Measurements from ENCODE around the gene GTF2IRD1.
"Not testable (repeated sequence)": the region's sequence is repeated elsewhere in the genome, so short reads cannot be mapped to it uniquely, and the experiment has no call there.

GTF2IRD1 gene

GRCh38 chr7:74523015-74523414 lies 69.3 kb downstream of the GTF2IRD1 start:
- H3K4me3 ChIP-seq (ENCODE audit: low read depth, low read length): no peak overlapping the region
- DNase-seq (ENCODE audit: low read depth): no peak
- TF ChIP-seq MAX (IDR thresholded peaks at IDR 0.05; ENCODE audit: low read depth, low read length) (no peak), MYC (IDR thresholded peaks at IDR 0.05; ENCODE audit: low read depth, low read length) (no peak), CTCF (IDR thresholded peaks at IDR 0.05; ENCODE audit: low read depth, low read length) (no peak), POLR2A (IDR thresholded peaks at IDR 0.05; ENCODE audit: extremely low read depth, insufficient read length) (no peak)

- no peak overlapping the region for H3K4me3 ChIP-seq (ENCODE audit: low read depth, low read length)
- TF ChIP-seq POLR2A (IDR thresholded peaks at IDR 0.05; ENCODE audit: extremely low read depth, insufficient read length) (no peak), CTCF (IDR thresholded peaks at IDR 0.05; ENCODE audit: low read depth, low read length) (no peak), MYC (IDR thresholded peaks at IDR 0.05; ENCODE audit: low read depth, low read length) (no peak), MAX (IDR thresholded peaks at IDR 0.05; ENCODE audit: low read depth, low read length) (no peak)
- DNase-seq (ENCODE audit: low read depth): no peak
Observed at GRCh38 chr7:74525140-74525539, 71.4 kb downstream of the GTF2IRD1 start.

- DNase-seq (ENCODE audit: low read depth): no peak
- H3K4me3 ChIP-seq (ENCODE audit: low read depth, low read length): no peak overlapping the region
- no peak for TF ChIP-seq MAX (IDR thresholded peaks at IDR 0.05; ENCODE audit: low read depth, low read length)
Observed at GRCh38 chr7:74525881-74526280, 72.2 kb downstream of the GTF2IRD1 start.

GRCh38 chr7:74526780-74527179 lies 73.1 kb downstream of the GTF2IRD1 start:
- TF ChIP-seq POLR2A (IDR thresholded peaks at IDR 0.05; ENCODE audit: extremely low read depth, insufficient read length) (no peak), MAX (IDR thresholded peaks at IDR 0.05; ENCODE audit: low read depth, low read length) (no peak), MYC (IDR thresholded peaks at IDR 0.05; ENCODE audit: low read depth, low read length) (no peak), CTCF (IDR thresholded peaks at IDR 0.05; ENCODE audit: low read depth, low read length) (no peak)
- no peak overlapping the region for H3K4me3 ChIP-seq (ENCODE audit: low read depth, low read length)
- no peak for DNase-seq (ENCODE audit: low read depth)

- no peak for TF ChIP-seq MYC (IDR thresholded peaks at IDR 0.05; ENCODE audit: low read depth, low read length)
- no peak for TF ChIP-seq POLR2A (IDR thresholded peaks at IDR 0.05; ENCODE audit: extremely low read depth, insufficient read length)
- TF ChIP-seq MAX (IDR thresholded peaks at IDR 0.05; ENCODE audit: low read depth, low read length): no peak
- TF ChIP-seq CTCF (IDR thresholded peaks at IDR 0.05; ENCODE audit: low read depth, low read length): no peak
- DNase-seq (ENCODE audit: low read depth): no peak
- no peak overlapping the region for H3K4me3 ChIP-seq (ENCODE audit: low read depth, low read length)
Observed at GRCh38 chr7:74527842-74528241, 74.1 kb downstream of the GTF2IRD1 start.

- H3K4me3 ChIP-seq (ENCODE audit: low read depth, low read length); DNase-seq (ENCODE audit: low read depth): not testable (repeated sequence)
Observed at GRCh38 chr7:74528773-74529172, 75.1 kb downstream of the GTF2IRD1 start.

- no peak overlapping the region for H3K4me3 ChIP-seq (ENCODE audit: low read depth, low read length)
- DNase-seq (ENCODE audit: low read depth): no peak
- TF ChIP-seq MYC (IDR thresholded peaks at IDR 0.05; ENCODE audit: low read depth, low read length): no peak
- no peak for TF ChIP-seq POLR2A (IDR thresholded peaks at IDR 0.05; ENCODE audit: extremely low read depth, insufficient read length)
- TF ChIP-seq CTCF (IDR thresholded peaks at IDR 0.05; ENCODE audit: low read depth, low read length): no peak
- no peak for TF ChIP-seq MAX (IDR thresholded peaks at IDR 0.05; ENCODE audit: low read depth, low read length)
Observed at GRCh38 chr7:74535951-74536356, 82.2 kb downstream of the GTF2IRD1 start.

- not testable (repeated sequence) for H3K4me3 ChIP-seq (ENCODE audit: low read depth, low read length); DNase-seq (ENCODE audit: low read depth)
Observed at GRCh38 chr7:74541937-74542336, 88.2 kb downstream of the GTF2IRD1 start.

All from NB4 (cell line).